Gastroesophageal sphincter (tissue), 3 donors: ENCODE results near the gene TRAPPC5.

Experiments
- POLR2A ChIP-seq, 2 donors: fragments of 450-650 bp; IDR thresholded peaks; one replicate each; pipeline ENCODE4 v1.6.1; 2017; ENCODE audit warnings: antibody characterized with exemption in 2 of 2, mild to moderate bottlenecking in 2 of 2, moderate library complexity in 1 of 2
- POLR2AphosphoS5 ChIP-seq: sonication (generic); formaldehyde crosslinking; IDR thresholded peaks from one replicate; pipeline ENCODE4 v1.6.1; 2017; ENCODE audit warnings: antibody characterized with exemption
- TF ChIP-seq, protein P1 (sequence below), 4 experiments: fragments of 200-600 bp in 2 of 4; fragments of 450-650 bp in 2 of 4; sonication (generic) in 1 of 4; IDR thresholded peaks; one replicate each; pipeline ENCODE4 v1.5.1; 2017 to 2019; ENCODE audit warnings: antibody characterized with exemption in 4 of 4, mild to moderate bottlenecking in 2 of 4, moderate library complexity in 2 of 4

DNA sequence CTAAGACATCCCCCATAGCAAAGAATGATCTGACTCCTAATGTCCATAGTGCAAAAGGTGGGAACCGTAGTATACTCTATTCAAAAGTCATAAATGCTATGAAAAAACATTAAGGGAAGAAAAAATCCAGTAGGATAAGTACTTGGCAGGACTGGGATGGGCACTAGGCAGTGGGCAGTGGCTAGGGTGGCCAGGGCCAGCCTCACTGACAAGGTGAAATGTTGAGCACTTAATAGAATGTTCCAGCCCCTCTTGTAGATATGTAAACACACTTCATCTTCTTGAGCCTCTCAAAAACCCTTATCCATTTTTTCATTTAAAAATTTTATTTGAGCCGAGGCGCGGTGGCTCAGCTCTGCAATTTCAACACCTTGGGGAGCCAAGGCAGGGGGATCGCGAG lies 52.7 kb downstream of the TRAPPC5 start:
- TF ChIP-seq, protein P1, sequence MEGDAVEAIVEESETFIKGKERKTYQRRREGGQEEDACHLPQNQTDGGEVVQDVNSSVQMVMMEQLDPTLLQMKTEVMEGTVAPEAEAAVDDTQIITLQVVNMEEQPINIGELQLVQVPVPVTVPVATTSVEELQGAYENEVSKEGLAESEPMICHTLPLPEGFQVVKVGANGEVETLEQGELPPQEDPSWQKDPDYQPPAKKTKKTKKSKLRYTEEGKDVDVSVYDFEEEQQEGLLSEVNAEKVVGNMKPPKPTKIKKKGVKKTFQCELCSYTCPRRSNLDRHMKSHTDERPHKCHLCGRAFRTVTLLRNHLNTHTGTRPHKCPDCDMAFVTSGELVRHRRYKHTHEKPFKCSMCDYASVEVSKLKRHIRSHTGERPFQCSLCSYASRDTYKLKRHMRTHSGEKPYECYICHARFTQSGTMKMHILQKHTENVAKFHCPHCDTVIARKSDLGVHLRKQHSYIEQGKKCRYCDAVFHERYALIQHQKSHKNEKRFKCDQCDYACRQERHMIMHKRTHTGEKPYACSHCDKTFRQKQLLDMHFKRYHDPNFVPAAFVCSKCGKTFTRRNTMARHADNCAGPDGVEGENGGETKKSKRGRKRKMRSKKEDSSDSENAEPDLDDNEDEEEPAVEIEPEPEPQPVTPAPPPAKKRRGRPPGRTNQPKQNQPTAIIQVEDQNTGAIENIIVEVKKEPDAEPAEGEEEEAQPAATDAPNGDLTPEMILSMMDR (IDR thresholded peaks at IDR 0.05) = no peak
- TF ChIP-seq POLR2AphosphoS5 = no peak
- TF ChIP-seq POLR2A (IDR thresholded peaks at IDR 0.05) = no peak
